ENCODE measurements around the gene CD46.
"Not testable (repeated sequence)": the region's sequence is repeated elsewhere in the genome, so short reads cannot be mapped to it uniquely, and the experiment has no call there.

The CD46 gene

GRCh38 chr1:207752456-207752998 is 673 bp downstream of the CD46 start:
- no peak for FAIRE-seq

GRCh38 chr1:207753611-207754010 is 1.8 kb downstream of the CD46 start:
- no peak for FAIRE-seq

GRCh38 chr1:207754011-207754410 is 2.2 kb downstream of the CD46 start:
- no peak for FAIRE-seq

- FAIRE-seq, result no peak
These were observed 3.3 kb downstream of the CD46 start for GRCh38 chr1:207754974-207755700.

GRCh38 chr1:207755846-207756693 is 4.2 kb downstream of the CD46 start:
- no peak for FAIRE-seq

GRCh38 chr1:207762622-207763021 is 10.8 kb downstream of the CD46 start:
- FAIRE-seq, result no peak

GRCh38 chr1:207763091-207763490 is 11.2 kb downstream of the CD46 start:
- no peak for FAIRE-seq

GRCh38 chr1:207763972-207764371 is 12.1 kb downstream of the CD46 start:
- FAIRE-seq, result no peak

GRCh38 chr1:207766569-207766968 is 14.7 kb downstream of the CD46 start:
- peak; percentile 37 for FAIRE-seq

- FAIRE-seq, result not testable (repeated sequence)
These were observed 18.7 kb downstream of the CD46 start for GRCh38 chr1:207770514-207770913.

- not testable (repeated sequence) for FAIRE-seq
These were observed 24.2 kb downstream of the CD46 start for GRCh38 chr1:207776045-207776444.

- not testable (repeated sequence) for FAIRE-seq
These were observed 25.6 kb downstream of the CD46 start for GRCh38 chr1:207777412-207777811.

- FAIRE-seq, result no peak
These were observed 27.2 kb downstream of the CD46 start for GRCh38 chr1:207779008-207779407.

- FAIRE-seq, result no peak
These were observed 29.5 kb downstream of the CD46 start for GRCh38 chr1:207781312-207781711.

GRCh38 chr1:207787776-207788175 is 35.9 kb downstream of the CD46 start:
- no peak for FAIRE-seq

- FAIRE-seq, result no peak
These were observed 37.5 kb downstream of the CD46 start for GRCh38 chr1:207789386-207789785.

GRCh38 chr1:207789792-207790787 is 38.2 kb downstream of the CD46 start:
- no peak for FAIRE-seq

- no peak for FAIRE-seq
These were observed 39.4 kb downstream of the CD46 start for GRCh38 chr1:207791290-207791689.

GRCh38 chr1:207793327-207793726 is 41.5 kb downstream of the CD46 start:
- FAIRE-seq, result peak; percentile 51

- FAIRE-seq, result peak; percentile 90
These were observed 43.0 kb downstream of the CD46 start for GRCh38 chr1:207794861-207795260.

GRCh38 chr1:207797229-207797973 is 45.5 kb downstream of the CD46 start:
- peak; percentile 99 for FAIRE-seq

GRCh38 chr1:207798847-207799246 is 47.0 kb downstream of the CD46 start:
- no peak for FAIRE-seq

All from TTC549 (cell line).